ENCODE measurements around the gene MRPL38.

GRCh38 chr17:75906143-75906884 lies 1.6 kb upstream of the MRPL38 start:
- TF ChIP-seq CTCF (IDR thresholded peaks at IDR 0.05) (no peak), POLR2AphosphoS5 (IDR thresholded peaks at IDR 0.05) (no peak), EP300 (IDR thresholded peaks at IDR 0.05; ENCODE audit: low read depth) (no peak)
